Measurements from ENCODE around the gene IDUA. TPM values are rescaled to one million over a fixed set of nuclear protein-coding genes. Genes with fewer than 3 reads are reported as not detected.
A peak's percentile ranks its signal among the peaks of the same experiment; 100 is the strongest.

Gene IDUA
- total and polyA plus RNA-seq, 2 donors (not counting 1 experiment from before 2014, with no cell fraction given), result 57.0 to 67.4 TPM

DNA sequence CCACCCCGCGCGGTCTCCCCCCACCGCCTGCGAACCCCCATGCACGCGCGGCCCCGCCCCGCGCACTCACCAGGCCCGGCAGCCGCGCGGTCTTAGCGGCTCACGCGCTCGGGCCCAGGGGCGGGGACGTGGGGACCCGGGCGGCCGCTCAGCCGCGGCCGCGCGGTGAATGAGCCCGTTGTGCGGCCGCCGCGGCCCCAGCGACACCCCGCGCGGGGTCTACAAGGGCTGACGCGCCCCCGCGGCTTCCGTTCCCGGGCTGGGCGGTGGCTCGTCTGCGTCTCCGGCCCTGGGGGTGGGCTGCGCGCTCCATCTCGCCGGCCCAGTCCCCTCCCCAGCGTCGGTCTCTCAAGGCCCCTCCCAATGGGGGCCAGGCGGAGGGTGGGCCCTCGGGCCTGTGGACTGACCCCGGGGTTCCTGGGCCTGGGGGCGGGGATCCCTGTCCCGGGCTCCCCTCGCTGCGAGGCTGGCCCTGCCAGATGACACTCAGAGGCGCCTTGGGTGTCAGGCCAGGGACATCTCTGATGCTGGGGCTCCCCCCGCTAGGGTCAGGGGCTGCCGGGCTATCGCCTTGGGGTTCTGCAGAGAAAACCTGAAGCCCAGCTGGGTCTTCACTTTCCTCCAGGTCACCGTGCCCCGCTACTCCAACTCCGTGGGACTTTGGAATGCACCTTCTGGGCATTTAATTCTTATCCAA, 10.7 kb downstream of the IDUA start:
- Histone ChIP-seq H3K9me3 (ENCODE audit: control extremely low read depth in 1 of 3, control insufficient read depth in 2 of 3, insufficient read depth in 1 of 3, low read length in 2 of 3) (peaks cover 0 to 35% (median 0%) of the 10 kb centered on the region in 3 donors), H3K79me2 (ENCODE audit: control insufficient read depth, insufficient read depth, low read length) (no peaks in the 10 kb centered on the region), H3K4me3 (ENCODE audit: control extremely low read depth in 1 of 5, extremely low read depth in 1 of 5, insufficient read depth in 1 of 5, low read depth in 2 of 5, low read length in 4 of 5) (peak overlapping the region in 1 of 5 experiments; percentile 11), H3K27me3 (replicated peaks in 1 of 4; ENCODE audit: control extremely low read depth in 1 of 4, control insufficient read depth in 3 of 4, insufficient read depth in 4 of 4, low read length in 3 of 4) (peaks cover 0 to 55% (median 22%) of the 10 kb centered on the region in 4 experiments), H3K36me3 (replicated peaks in 1 of 2; ENCODE audit: control extremely low read depth in 1 of 2, control insufficient read depth in 1 of 2, extremely low read depth in 1 of 2, insufficient read depth in 2 of 2, low read length in 1 of 2) (no peaks in the 10 kb centered on the region), H4K20me1 (ENCODE audit: control insufficient read depth, insufficient read depth, low read length, poor library complexity, severe bottlenecking) (peaks cover 8% of the 10 kb centered on the region), H3K4me2 (replicated peaks; ENCODE audit: low read depth, low read length, poor library complexity, severe bottlenecking) (peak overlapping the region; percentile 72), H3K27ac (ENCODE audit: low read length in 2 of 2) (no peak overlapping the region), H3K9ac (ENCODE audit: low read length) (no peak overlapping the region), H2AFZ (ENCODE audit: insufficient read depth, low read depth, low read length, poor library complexity, severe bottlenecking) (no peak overlapping the region), H3K4me1 (ENCODE audit: control insufficient read depth in 2 of 2, insufficient read depth in 2 of 2, low read length in 2 of 2) (peaks cover 29 to 30% of the 10 kb centered on the region in 2 donors)
- CTCF ChIA-PET, result interaction anchor here (1.0 kb wide), 1 partner anchor 10 kb away, joined by 5 read pairs; the partner anchor contains the start of gene IDUA
- TF ChIP-seq, protein P1, sequence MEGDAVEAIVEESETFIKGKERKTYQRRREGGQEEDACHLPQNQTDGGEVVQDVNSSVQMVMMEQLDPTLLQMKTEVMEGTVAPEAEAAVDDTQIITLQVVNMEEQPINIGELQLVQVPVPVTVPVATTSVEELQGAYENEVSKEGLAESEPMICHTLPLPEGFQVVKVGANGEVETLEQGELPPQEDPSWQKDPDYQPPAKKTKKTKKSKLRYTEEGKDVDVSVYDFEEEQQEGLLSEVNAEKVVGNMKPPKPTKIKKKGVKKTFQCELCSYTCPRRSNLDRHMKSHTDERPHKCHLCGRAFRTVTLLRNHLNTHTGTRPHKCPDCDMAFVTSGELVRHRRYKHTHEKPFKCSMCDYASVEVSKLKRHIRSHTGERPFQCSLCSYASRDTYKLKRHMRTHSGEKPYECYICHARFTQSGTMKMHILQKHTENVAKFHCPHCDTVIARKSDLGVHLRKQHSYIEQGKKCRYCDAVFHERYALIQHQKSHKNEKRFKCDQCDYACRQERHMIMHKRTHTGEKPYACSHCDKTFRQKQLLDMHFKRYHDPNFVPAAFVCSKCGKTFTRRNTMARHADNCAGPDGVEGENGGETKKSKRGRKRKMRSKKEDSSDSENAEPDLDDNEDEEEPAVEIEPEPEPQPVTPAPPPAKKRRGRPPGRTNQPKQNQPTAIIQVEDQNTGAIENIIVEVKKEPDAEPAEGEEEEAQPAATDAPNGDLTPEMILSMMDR (IDR thresholded peaks at IDR 0.05), result no peak
- no peak for TF ChIP-seq EZH2 (IDR thresholded peaks at IDR 0.05; ENCODE audit: borderline replicate concordance, insufficient read depth, low read depth, low read length, poor library complexity, severe bottlenecking)
- POLR2A ChIA-PET, result interaction anchor here (0.6 kb wide), 1 partner anchor 132 kb away, joined by 3 read pairs; no protein-coding TSS in a partner anchor
- Mint-ChIP-seq H3K27ac (no peak overlapping the region), H3K4me1 (peaks cover 30% of the 10 kb centered on the region), H3K9me3 (ENCODE audit: insufficient read depth) (no peaks in the 10 kb centered on the region), H3K4me3 (peak overlapping the region; percentile 44), H3K27me3 (peaks cover 13% of the 10 kb centered on the region)
- intact Hi-C loops (cut with micrococcal nuclease), result no loop called here
- DNase-seq, result no peak
- WGBS (ENCODE audit: insufficient coverage), result 3% methylated on average over 65 of the region's 68 CpGs
- peak; percentile 54 for ATAC-seq (ENCODE audit: low read depth)

Measured in B cell (primary cell).